HepG2 (cell line): Measurements from ENCODE around the gene P3R3URF. TPM values are rescaled to one million over a fixed set of nuclear protein-coding genes. Genes with fewer than 3 reads are reported as not detected.

Experiments used
- BCL3 ChIP-seq: sonication (generic); formaldehyde crosslinking; IDR thresholded peaks from 2 replicates; pipeline ENCODE4 v1.5.1; 2020; ENCODE audit warnings: mild to moderate bottlenecking, missing genetic modification reagents, moderate library complexity
- CBX2 ChIP-seq, 2 experiments: fragments of 200-600 bp in 1 of 2; sonication (generic); formaldehyde crosslinking in 1 of 2; IDR thresholded peaks; 2 replicates each; pipeline versions ENCODE4 v1.7.0 to v1.8.1; 2018 to 2022; ENCODE audit warnings: low read depth in 2 of 2, low read length in 1 of 2, mild to moderate bottlenecking in 1 of 2, missing genetic modification reagents in 1 of 2
- E2F2 ChIP-seq: sonication (generic); formaldehyde crosslinking; IDR thresholded peaks from 2 replicates; pipeline ENCODE4 v1.4.0; 2020; ENCODE audit warnings: missing genetic modification reagents, borderline replicate concordance
- EZH2 ChIP-seq: conservative IDR thresholded peaks from 2 replicates; pipeline ENCODE4 v1.6.1; 2012; ENCODE audit warnings: mild to moderate bottlenecking, low read depth, low read length, moderate library complexity
- FOSL1 ChIP-seq: sonication (generic); formaldehyde crosslinking; IDR thresholded peaks from 2 replicates; pipeline ENCODE4 v1.9.0; 2021; ENCODE audit warnings: missing genetic modification reagents, borderline replicate concordance
- HDAC1 ChIP-seq: sonication (generic); formaldehyde crosslinking; IDR thresholded peaks from 2 replicates; pipeline ENCODE4 v1.5.1; 2020; ENCODE audit warnings: mild to moderate bottlenecking, missing genetic modification reagents
- HMG20A ChIP-seq: IDR thresholded peaks from 2 replicates; pipeline ENCODE4 v1.6.1; 2016; ENCODE audit warnings: borderline replicate concordance
- JUN ChIP-seq: sonication (generic); formaldehyde crosslinking; IDR thresholded peaks from 2 replicates; pipeline ENCODE4 v1.4.0; 2020; ENCODE audit warnings: mild to moderate bottlenecking, missing genetic modification reagents
- MAF1 ChIP-seq: sonication (generic); formaldehyde crosslinking; IDR thresholded peaks from 2 replicates; pipeline ENCODE4 v1.5.0; 2020; ENCODE audit warnings: missing genetic modification reagents, borderline replicate concordance
- MYNN ChIP-seq: sonication (generic); formaldehyde crosslinking; IDR thresholded peaks from 2 replicates; pipeline ENCODE4 v1.4.0; 2020; ENCODE audit warnings: mild to moderate bottlenecking, low read depth, missing genetic modification reagents
- NCOA2 ChIP-seq: sonication (generic); formaldehyde crosslinking; IDR thresholded peaks from 2 replicates; pipeline ENCODE4 v1.8.0; 2022; ENCODE audit warnings: inconsistent platforms
- NRL ChIP-seq: sonication (generic); formaldehyde crosslinking; IDR thresholded peaks from 2 replicates; pipeline ENCODE4 v1.5.0; 2020; ENCODE audit warnings: missing genetic modification reagents, mild to moderate bottlenecking, moderate library complexity, borderline replicate concordance
- PAX8 ChIP-seq: sonication (generic); formaldehyde crosslinking; IDR thresholded peaks from 2 replicates; pipeline ENCODE4 v1.8.0; 2022; ENCODE audit warnings: mild to moderate bottlenecking, missing genetic modification reagents, borderline replicate concordance
- SMAD1 ChIP-seq: sonication (generic); formaldehyde crosslinking; IDR thresholded peaks from 2 replicates; pipeline ENCODE4 v1.4.0; 2020; ENCODE audit warnings: missing genetic modification reagents, low read depth, mild to moderate bottlenecking, borderline replicate concordance
- TEAD2 ChIP-seq: sonication (generic); formaldehyde crosslinking; IDR thresholded peaks from 2 replicates; pipeline ENCODE4 v1.9.0; 2021; ENCODE audit warnings: missing genetic modification reagents
- TRIM22 ChIP-seq: fragments of 450-650 bp; IDR thresholded peaks from 2 replicates; pipeline ENCODE4 v1.6.1; 2017
- ZFAT ChIP-seq: sonication (generic); formaldehyde crosslinking; conservative IDR thresholded peaks from 2 replicates; pipeline ENCODE4 v1.8.1; 2023; ENCODE audit warnings: missing genetic modification reagents, inconsistent platforms
- ZFY ChIP-seq: sonication (generic); formaldehyde crosslinking; IDR thresholded peaks from 2 replicates; pipeline ENCODE4 v1.4.0; 2020; ENCODE audit warnings: missing genetic modification reagents
- ZKSCAN5 ChIP-seq: sonication (generic); formaldehyde crosslinking; IDR thresholded peaks from 2 replicates; pipeline ENCODE4 v1.5.1; 2020; ENCODE audit warnings: mild to moderate bottlenecking, missing genetic modification reagents
- ZNF230 ChIP-seq: sonication (generic); formaldehyde crosslinking; IDR thresholded peaks from 2 replicates; pipeline ENCODE4 v1.4.0; 2020; ENCODE audit warnings: mild to moderate bottlenecking, missing genetic modification reagents
- ZNF773 ChIP-seq: sonication (generic); formaldehyde crosslinking; IDR thresholded peaks from 2 replicates; pipeline ENCODE4 v1.4.0; 2020; ENCODE audit warnings: missing genetic modification reagents, borderline replicate concordance
- ZNF850 ChIP-seq: sonication (generic); formaldehyde crosslinking; conservative IDR thresholded peaks from 2 replicates; pipeline ENCODE4 v1.9.0; 2021; ENCODE audit warnings: mild to moderate bottlenecking, missing genetic modification reagents
- polyA plus RNA-seq, 8 experiments: library from polyadenylated mRNA; depleted of rRNA in 3 of 8; stranded (reverse) in 7 of 8; unstranded in 1 of 8; fragments of >200 nt; fragmentation: Illumina TruSeq in 4 of 8; extraction: Trizol in 4 of 8; gene quantifications; 2 replicates each; pipeline versions ENCODE4 v1.2.1 to v1.2.3, GENCODE V29; 2011 to 2016; ENCODE audit warnings: low read depth in 4 of 8, missing spikeins in 1 of 8, mixed read lengths in 1 of 8; ENCODE audit not compliant: insufficient read depth in 1 of 8
- total RNA-seq, 5 experiments: library from RNA; depleted of rRNA; stranded (reverse); fragments of >200 nt; fragmentation: Illumina TruSeq; extraction: Trizol; gene quantifications; 2 replicates each; pipeline ENCODE4 v1.2.3, GENCODE V29; 2016; ENCODE audit warnings: low read depth in 1 of 5
- TF ChIP-seq, protein P1 (sequence below): sonication (generic); formaldehyde crosslinking; IDR thresholded peaks from 2 replicates; pipeline ENCODE4 v1.5.1; 2020; ENCODE audit warnings: mild to moderate bottlenecking, missing genetic modification reagents

Gene P3R3URF
- total and polyA plus RNA-seq, 2 of the 13 experiments (the other 11 are each of a cell fraction or from before 2014, with no cell fraction given) = not detected

GRCh38 chr1:46197964-46198811, 21.9 kb upstream of the P3R3URF start, which contains the start of gene POMGNT1 (continued):
- TF ChIP-seq BCL3 (CRISPR knock-in tag) (no peak), FOSL1 (CRISPR knock-in tag) (no peak), E2F2 (CRISPR knock-in tag) (peak; percentile 35; the same call in 1 of the 2 replicates), EZH2 (no peak), PAX8 (CRISPR knock-in tag) (peak; percentile 68; the same call in 1 of the 2 replicates), ZFAT (CRISPR knock-in tag) (no peak), NRL (peak; percentile 26; the same call in 1 of the 2 replicates), MAF1 (CRISPR knock-in tag) (no peak), ZFY (peak; percentile 90), MYNN (CRISPR knock-in tag) (no peak), JUN (CRISPR knock-in tag) (no peak), CBX2 (IDR thresholded peaks at IDR 0.05; ENCODE audit: low read depth, low read length) (no peak), CBX2 (CRISPR knock-in tag; IDR thresholded peaks at IDR 0.05; ENCODE audit: low read depth) (no peak), TRIM22 (no peak), HDAC1 (no peak), TEAD2 (no peak), HMG20A (CRISPR knock-in tag) (no peak), NCOA2 (CRISPR knock-in tag) (no peak), ZKSCAN5 (no peak), ZNF850 (CRISPR knock-in tag) (no peak), ZNF230 (no peak), SMAD1 (CRISPR knock-in tag) (no peak), ZNF773 (CRISPR knock-in tag) (no peak)
- TF ChIP-seq, protein P1, sequence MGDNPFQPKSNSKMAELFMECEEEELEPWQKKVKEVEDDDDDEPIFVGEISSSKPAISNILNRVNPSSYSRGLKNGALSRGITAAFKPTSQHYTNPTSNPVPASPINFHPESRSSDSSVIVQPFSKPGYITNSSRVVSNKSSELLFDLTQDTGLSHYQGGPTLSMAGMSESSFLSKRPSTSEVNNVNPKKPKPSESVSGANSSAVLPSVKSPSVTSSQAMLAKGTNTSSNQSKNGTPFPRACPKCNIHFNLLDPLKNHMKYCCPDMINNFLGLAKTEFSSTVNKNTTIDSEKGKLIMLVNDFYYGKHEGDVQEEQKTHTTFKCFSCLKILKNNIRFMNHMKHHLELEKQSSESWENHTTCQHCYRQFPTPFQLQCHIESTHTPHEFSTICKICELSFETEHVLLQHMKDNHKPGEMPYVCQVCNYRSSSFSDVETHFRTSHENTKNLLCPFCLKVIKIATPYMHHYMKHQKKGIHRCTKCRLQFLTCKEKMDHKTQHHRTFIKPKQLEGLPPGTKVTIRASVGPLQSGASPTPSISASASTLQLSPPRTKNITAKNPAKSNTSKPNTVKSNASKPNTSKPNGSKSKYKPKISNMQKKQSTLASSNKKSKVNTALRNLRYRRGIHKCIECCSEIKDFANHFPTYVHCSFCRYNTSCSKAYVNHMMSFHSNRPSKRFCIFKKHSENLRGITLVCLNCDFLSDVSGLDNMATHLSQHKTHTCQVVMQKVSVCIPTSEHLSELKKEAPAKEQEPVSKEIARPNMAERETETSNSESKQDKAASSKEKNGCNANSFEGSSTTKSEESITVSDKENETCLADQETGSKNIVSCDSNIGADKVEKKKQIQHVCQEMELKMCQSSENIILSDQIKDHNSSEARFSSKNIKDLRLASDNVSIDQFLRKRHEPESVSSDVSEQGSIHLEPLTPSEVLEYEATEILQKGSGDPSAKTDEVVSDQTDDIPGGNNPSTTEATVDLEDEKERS (CRISPR knock-in tag) = no peak; the same call in 1 of the 2 replicates
